Measurements from ENCODE around the gene CES1.

DNA sequence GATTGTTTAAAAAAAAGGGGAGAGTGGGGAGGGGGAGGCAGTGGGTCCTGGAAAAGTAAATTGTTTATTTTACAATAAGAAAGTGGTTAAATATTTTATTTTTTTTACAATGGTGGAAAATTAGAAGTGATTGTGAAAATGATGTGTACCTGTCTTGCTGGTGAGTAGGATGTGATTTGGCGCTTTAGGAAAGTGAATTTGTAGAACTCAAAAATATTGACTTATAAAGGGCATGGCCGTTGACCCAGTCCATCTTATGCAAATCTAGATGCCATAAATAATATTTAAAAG lies 10.2 kb upstream of the CES1 start:
- TF ChIP-seq, protein P1, sequence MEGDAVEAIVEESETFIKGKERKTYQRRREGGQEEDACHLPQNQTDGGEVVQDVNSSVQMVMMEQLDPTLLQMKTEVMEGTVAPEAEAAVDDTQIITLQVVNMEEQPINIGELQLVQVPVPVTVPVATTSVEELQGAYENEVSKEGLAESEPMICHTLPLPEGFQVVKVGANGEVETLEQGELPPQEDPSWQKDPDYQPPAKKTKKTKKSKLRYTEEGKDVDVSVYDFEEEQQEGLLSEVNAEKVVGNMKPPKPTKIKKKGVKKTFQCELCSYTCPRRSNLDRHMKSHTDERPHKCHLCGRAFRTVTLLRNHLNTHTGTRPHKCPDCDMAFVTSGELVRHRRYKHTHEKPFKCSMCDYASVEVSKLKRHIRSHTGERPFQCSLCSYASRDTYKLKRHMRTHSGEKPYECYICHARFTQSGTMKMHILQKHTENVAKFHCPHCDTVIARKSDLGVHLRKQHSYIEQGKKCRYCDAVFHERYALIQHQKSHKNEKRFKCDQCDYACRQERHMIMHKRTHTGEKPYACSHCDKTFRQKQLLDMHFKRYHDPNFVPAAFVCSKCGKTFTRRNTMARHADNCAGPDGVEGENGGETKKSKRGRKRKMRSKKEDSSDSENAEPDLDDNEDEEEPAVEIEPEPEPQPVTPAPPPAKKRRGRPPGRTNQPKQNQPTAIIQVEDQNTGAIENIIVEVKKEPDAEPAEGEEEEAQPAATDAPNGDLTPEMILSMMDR (IDR thresholded peaks at IDR 0.05; ENCODE audit: low read depth, low read length, poor library complexity, severe bottlenecking), result no peak
- TF ChIP-seq EZH2phosphoT487 (IDR thresholded peaks at IDR 0.05; ENCODE audit: borderline replicate concordance, low read length), result no peak
